BLaER1 (cell line): ENCODE data around the gene C16orf86.

Source experiments
- H3K27ac ChIP-seq: shearing (Covaris generic); formaldehyde crosslinking; 2 replicates; pipeline ENCODE4 v1.8.1; 2022
- H3K27me3 ChIP-seq: shearing (Covaris generic); formaldehyde crosslinking; 2 replicates; pipeline ENCODE4 v1.8.1; 2022
- H3K36me3 ChIP-seq: shearing (Covaris generic); formaldehyde crosslinking; 2 replicates; pipeline ENCODE4 v1.8.1; 2022
- H3K4me1 ChIP-seq: shearing (Covaris generic); formaldehyde crosslinking; 2 replicates; pipeline ENCODE4 v1.8.1; 2022
- H3K4me2 ChIP-seq: shearing (Covaris generic); formaldehyde crosslinking; 2 replicates; pipeline ENCODE4 v1.8.1; 2022
- H3K4me3 ChIP-seq: shearing (Covaris generic); formaldehyde crosslinking; 2 replicates; pipeline ENCODE4 v1.8.1; 2022
- H3K9ac ChIP-seq: shearing (Covaris generic); formaldehyde crosslinking; 2 replicates; pipeline ENCODE4 v1.8.1; 2022
- H3K9me3 ChIP-seq: shearing (Covaris generic); formaldehyde crosslinking; 2 replicates; pipeline ENCODE4 v1.8.1; 2022
- H4K20me1 ChIP-seq: shearing (Covaris generic); formaldehyde crosslinking; 2 replicates; pipeline ENCODE4 v1.8.1; 2022
- Cebpa-rat ChIP-seq: shearing (Covaris generic); IDR thresholded peaks from 2 replicates; pipeline ENCODE4 v1.8.1; 2022

Gene C16orf86

GRCh38 chr16:67659675-67660563 is 6.7 kb upstream of the C16orf86 start, which contains the start of gene ACD:
Gene ACD (minus strand): TSS chr16:67660260. CDS start chr16:67660220, 40 bp downstream.
- Histone ChIP-seq H3K27ac (peak within 1 kb of the TSS; percentile 76), H3K27me3 (no peaks in the 10 kb centered on the region), H3K9ac (peak within 1 kb of the TSS; percentile 84), H3K4me1 (peaks cover 42% of the 10 kb centered on the region), H3K4me3 (peak within 1 kb of the TSS; percentile 81), H3K4me2 (peak within 1 kb of the TSS; percentile 98), H3K9me3 (no peaks in the 10 kb centered on the region), H4K20me1 (peaks cover 63% of the 10 kb centered on the region), H3K36me3 (peaks cover 61% of the 10 kb centered on the region)
- no peak for TF ChIP-seq Cebpa-rat

DNA sequence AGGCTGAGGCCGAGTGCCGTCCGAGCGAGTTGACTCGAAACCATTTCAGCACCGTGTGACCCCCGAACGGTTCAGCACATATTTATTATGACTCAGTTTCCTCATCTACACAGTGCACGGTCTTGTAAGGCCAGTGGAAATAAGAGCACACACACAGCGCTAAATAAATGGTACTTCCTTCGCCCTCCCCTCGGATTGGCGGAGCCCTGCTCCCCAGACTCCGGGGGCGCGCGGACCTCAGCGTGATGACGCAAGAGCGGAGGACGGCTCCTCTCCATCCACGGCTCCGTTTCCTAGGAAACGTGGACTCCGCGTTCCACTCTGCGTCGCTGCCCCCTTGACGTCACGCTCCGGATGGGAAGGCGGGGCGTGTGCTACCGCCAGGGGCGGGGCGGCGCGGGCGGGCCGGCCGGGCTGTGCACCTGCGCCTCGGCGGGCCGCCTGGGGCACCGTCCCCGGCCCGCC is 6.0 kb upstream of the C16orf86 start, which contains the start of gene PARD6A:
Gene PARD6A (plus strand): TSS at position 397 of the 465 bp plus-strand sequence. CDS start 79 bp downstream, outside the sequence.
- Histone ChIP-seq H3K9me3 (no peaks in the 10 kb centered on the region), H3K27ac (peak within 1 kb of the TSS; percentile 76), H3K9ac (peak within 1 kb of the TSS; percentile 84), H4K20me1 (peaks cover 56% of the 10 kb centered on the region), H3K36me3 (peaks cover 54% of the 10 kb centered on the region), H3K4me2 (peak within 1 kb of the TSS; percentile 98), H3K4me3 (peak within 1 kb of the TSS; percentile 81), H3K4me1 (peaks cover 48% of the 10 kb centered on the region), H3K27me3 (no peaks in the 10 kb centered on the region)
- peak; percentile 98 for TF ChIP-seq Cebpa-rat

- Histone ChIP-seq H4K20me1 (peaks cover 50% of the 10 kb centered on the region), H3K9me3 (no peaks in the 10 kb centered on the region), H3K27me3 (no peaks in the 10 kb centered on the region), H3K4me2 (peak overlapping the region; percentile 98), H3K4me1 (peaks cover 54% of the 10 kb centered on the region), H3K4me3 (peak overlapping the region; percentile 81), H3K36me3 (peaks cover 48% of the 10 kb centered on the region), H3K9ac (peak overlapping the region; percentile 84), H3K27ac (peak overlapping the region; percentile 75)
- TF ChIP-seq Cebpa-rat = no peak
Measured at GRCh38 chr16:67661101-67661761, 5.4 kb upstream of the C16orf86 start.

DNA sequence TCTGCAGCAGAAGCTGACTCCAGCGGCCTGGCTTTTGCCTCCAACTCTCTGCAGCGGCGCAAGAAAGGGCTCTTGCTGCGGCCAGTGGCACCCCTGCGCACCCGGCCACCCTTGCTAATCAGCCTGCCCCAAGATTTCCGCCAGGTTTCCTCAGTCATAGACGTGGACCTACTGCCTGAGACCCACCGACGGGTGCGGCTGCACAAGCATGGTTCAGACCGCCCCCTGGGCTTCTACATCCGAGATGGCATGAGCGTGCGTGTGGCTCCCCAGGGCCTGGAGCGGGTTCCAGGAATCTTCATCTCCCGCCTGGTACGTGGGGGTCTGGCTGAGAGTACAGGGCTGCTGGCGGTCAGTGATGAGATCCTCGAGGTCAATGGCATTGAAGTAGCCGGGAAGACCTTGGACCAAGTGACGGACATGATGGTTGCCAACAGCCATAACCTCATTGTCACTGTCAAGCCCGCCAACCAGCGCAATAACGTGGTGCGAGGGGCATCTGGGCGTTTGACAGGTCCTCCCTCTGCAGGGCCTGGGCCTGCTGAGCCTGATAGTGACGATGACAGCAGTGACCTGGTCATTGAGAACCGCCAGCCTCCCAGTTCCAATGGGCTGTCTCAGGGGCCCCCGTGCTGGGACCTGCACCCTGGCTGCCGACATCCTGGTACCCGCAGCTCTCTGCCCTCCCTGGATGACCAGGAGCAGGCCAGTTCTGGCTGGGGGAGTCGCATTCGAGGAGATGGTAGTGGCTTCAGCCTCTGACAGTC is 4.5 kb upstream of the C16orf86 start:
- Histone ChIP-seq H3K4me3 (peak overlapping the region; percentile 81; the same call in 1 of the 2 replicates), H3K9ac (no peak overlapping the region; the same call in 1 of the 2 replicates)

GRCh38 chr16:67662653-67663010 is 4.0 kb upstream of the C16orf86 start:
- Histone ChIP-seq H3K4me1 (peaks cover 62% of the 10 kb centered on the region), H3K27ac (no peak overlapping the region), H3K9me3 (no peaks in the 10 kb centered on the region), H3K4me3 (no peak overlapping the region), H3K4me2 (no peak overlapping the region), H4K20me1 (peaks cover 37% of the 10 kb centered on the region), H3K27me3 (no peaks in the 10 kb centered on the region), H3K36me3 (peaks cover 34% of the 10 kb centered on the region), H3K9ac (no peak overlapping the region)
- no peak for TF ChIP-seq Cebpa-rat

More for the DNA sequence above, 4.5 kb upstream of the C16orf86 start:
- no peaks in the 10 kb centered on the region for H3K27me3 ChIP-seq
- H3K9me3 ChIP-seq = no peaks in the 10 kb centered on the region
- H3K4me2 ChIP-seq = peak overlapping the region; percentile 98
- H3K27ac ChIP-seq = no peak overlapping the region
- peaks cover 40% of the 10 kb centered on the region for H3K36me3 ChIP-seq
- TF ChIP-seq Cebpa-rat = no peak
- peaks cover 57% of the 10 kb centered on the region for H3K4me1 ChIP-seq
- H4K20me1 ChIP-seq = peaks cover 43% of the 10 kb centered on the region

GRCh38 chr16:67663151-67663876 is 3.3 kb upstream of the C16orf86 start:
- no peaks in the 10 kb centered on the region for H3K27me3 ChIP-seq
- H3K4me1 ChIP-seq = peaks cover 68% of the 10 kb centered on the region
- H3K9ac ChIP-seq = no peak overlapping the region
- TF ChIP-seq Cebpa-rat = no peak
- no peaks in the 10 kb centered on the region for H3K9me3 ChIP-seq
- peaks cover 30% of the 10 kb centered on the region for H4K20me1 ChIP-seq
- H3K4me2 ChIP-seq = no peak overlapping the region
- no peak overlapping the region for H3K4me3 ChIP-seq
- no peak overlapping the region for H3K27ac ChIP-seq
- peaks cover 27% of the 10 kb centered on the region for H3K36me3 ChIP-seq

DNA sequence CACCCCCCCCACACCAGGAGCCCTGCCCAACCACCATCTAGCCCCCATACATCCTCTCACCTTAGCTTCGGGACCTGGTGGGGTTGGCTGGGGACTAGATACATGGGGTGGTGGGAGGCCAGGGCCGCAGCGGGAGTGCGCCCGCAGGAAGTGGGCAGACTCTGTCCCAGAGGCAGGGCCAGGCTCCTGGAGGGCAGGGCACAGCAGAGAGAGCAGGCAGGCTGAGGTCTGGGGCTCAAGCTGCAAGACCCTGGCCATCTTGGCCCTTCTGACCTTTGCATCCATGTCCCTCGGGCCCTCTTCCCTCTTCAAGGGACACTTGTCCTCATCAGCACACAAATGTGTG is 2.8 kb upstream of the C16orf86 start:
- Histone ChIP-seq H4K20me1 (peaks cover 25% of the 10 kb centered on the region), H3K36me3 (peaks cover 22% of the 10 kb centered on the region), H3K9ac (0 out of 2 replicates have a peak overlapping the region, but pooled peaks have one; percentile 8), H3K9me3 (no peaks in the 10 kb centered on the region), H3K4me2 (no peak overlapping the region), H3K4me1 (peaks cover 68% of the 10 kb centered on the region), H3K4me3 (no peak overlapping the region), H3K27ac (no peak overlapping the region), H3K27me3 (no peaks in the 10 kb centered on the region)
- no peak for TF ChIP-seq Cebpa-rat

- Histone ChIP-seq H3K4me3 (no peak overlapping the region), H3K4me1 (peaks cover 68% of the 10 kb centered on the region), H3K4me2 (no peak overlapping the region), H3K27ac (no peak overlapping the region), H3K9ac (peak overlapping the region; percentile 8; the same call in 1 of the 2 replicates), H3K36me3 (peaks cover 20% of the 10 kb centered on the region), H4K20me1 (peaks cover 21% of the 10 kb centered on the region), H3K9me3 (no peaks in the 10 kb centered on the region), H3K27me3 (no peaks in the 10 kb centered on the region)
- no peak for TF ChIP-seq Cebpa-rat
Measured at GRCh38 chr16:67664258-67664657, 2.4 kb upstream of the C16orf86 start.

DNA sequence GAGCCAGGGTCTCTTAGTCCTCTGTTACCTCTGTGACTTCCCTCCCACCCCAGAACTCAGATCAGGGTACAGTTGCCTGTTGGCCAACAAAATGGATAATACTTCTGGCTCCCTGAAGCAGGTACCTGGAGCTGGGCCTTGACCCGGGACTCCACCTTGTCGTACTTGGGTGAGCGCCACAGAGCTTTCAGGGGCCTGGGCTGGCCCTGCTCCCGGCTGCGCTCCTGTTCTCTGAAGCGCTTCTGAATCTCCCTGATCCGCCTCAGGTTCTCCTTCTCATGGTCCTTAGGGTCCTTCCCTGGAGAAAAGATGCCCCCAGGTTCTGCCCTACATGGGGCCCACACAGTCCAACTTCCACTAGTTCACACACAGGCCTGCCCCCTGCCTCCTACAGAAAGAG is 1.7 kb upstream of the C16orf86 start:
- no peak overlapping the region for H3K9ac ChIP-seq
- H3K4me2 ChIP-seq = peak overlapping the region; percentile 99; the same call in 1 of the 2 replicates
- H3K4me3 ChIP-seq = no peak overlapping the region
- no peak for TF ChIP-seq Cebpa-rat
- no peaks in the 10 kb centered on the region for H3K9me3 ChIP-seq
- peaks cover 20% of the 10 kb centered on the region for H3K36me3 ChIP-seq
- H3K4me1 ChIP-seq = peaks cover 67% of the 10 kb centered on the region
- H4K20me1 ChIP-seq = peaks cover 16% of the 10 kb centered on the region; the same call in 1 of the 2 replicates
- no peak overlapping the region for H3K27ac ChIP-seq
- no peaks in the 10 kb centered on the region for H3K27me3 ChIP-seq
